GM12892 (cell line): Measurements from ENCODE around the gene ZSCAN2.

Experiments used
- POLR2A ChIP-seq: IDR thresholded peaks from 2 replicates; pipeline ENCODE4 v1.6.1; 2011; ENCODE audit warnings: low read depth, low read length, control low read depth
- POLR2AphosphoS5 ChIP-seq: IDR thresholded peaks from 2 replicates; pipeline ENCODE4 v1.6.1; 2011; ENCODE audit warnings: low read depth, low read length, control low read depth
- TAF1 ChIP-seq: IDR thresholded peaks from 2 replicates; pipeline ENCODE4 v1.6.1; 2011; ENCODE audit warnings: low read depth, mild to moderate bottlenecking, control low read depth, low read length, borderline replicate concordance

- no peak for TF ChIP-seq POLR2A
- no peak for TF ChIP-seq POLR2AphosphoS5
- TF ChIP-seq TAF1, result no peak
Observed at GRCh38 chr15:84588053-84588874, 12.5 kb upstream of the ZSCAN2 start.
